Stimulated activated naive CD8-positive, alpha-beta T cell treated with anti-CD3 and anti-CD28 coated beads, Interleukin-15, Interleukin-2, amounts not matched to agents 100 ng/mL and 50 ng/mL, for 24 hours (primary cell): ENCODE results near the gene TENM4.

Source experiments
- H3K27ac Mint-ChIP-seq: one replicate; pipeline ENCODE4 v1.8.0; 2021; ENCODE audit warnings: mild to moderate bottlenecking, mixed read lengths
- H3K27me3 Mint-ChIP-seq: one replicate; pipeline ENCODE4 v1.8.0; 2021; ENCODE audit warnings: mixed read lengths
- H3K36me3 Mint-ChIP-seq: one replicate; pipeline ENCODE4 v1.8.0; 2021; ENCODE audit warnings: low read depth, mixed read lengths
- H3K4me1 Mint-ChIP-seq: one replicate; pipeline ENCODE4 v1.8.0; 2021; ENCODE audit warnings: low read depth, mixed read lengths
- H3K4me3 Mint-ChIP-seq: one replicate; pipeline ENCODE4 v1.8.0; 2021; ENCODE audit warnings: mild to moderate bottlenecking, mixed read lengths
- H3K9me3 Mint-ChIP-seq: one replicate; pipeline ENCODE4 v1.8.0; 2021; ENCODE audit warnings: mixed read lengths

The TENM4 gene

DNA sequence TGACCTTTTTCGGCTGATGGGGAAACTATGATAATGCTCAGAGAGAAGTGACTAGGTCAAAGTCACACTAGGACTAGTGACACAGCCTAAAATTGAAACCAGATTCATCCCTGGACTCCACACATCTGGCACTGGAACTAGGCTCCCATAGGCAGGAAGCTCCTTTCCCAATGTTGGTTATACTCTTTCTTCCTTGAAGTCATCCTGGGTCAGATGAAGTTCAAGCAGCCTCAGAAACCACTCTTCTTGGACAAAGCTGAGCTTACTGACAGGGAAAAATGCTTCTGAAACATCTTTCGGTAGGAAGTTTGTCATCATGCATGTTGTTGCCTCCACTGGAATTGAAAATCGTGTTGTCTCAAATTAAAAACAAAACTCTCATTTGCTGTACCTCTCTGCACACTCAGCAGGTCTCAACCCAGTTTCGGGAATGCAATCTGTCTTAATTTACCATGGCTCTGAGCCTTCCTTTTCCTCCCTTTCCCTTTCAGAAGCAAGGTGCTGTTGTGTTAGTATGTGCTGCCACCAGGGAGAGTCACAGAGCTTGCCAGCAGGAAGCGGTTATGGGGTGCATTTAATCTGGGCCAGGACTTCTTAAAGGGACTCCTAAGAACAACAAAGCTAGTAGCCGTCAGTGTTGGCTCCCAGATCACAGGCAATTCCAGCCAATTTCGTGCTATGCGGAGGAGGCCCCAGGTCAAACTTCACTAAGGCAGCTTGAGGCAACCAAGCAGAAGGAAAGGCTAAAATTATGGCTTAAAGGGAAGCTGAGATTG is 384.8 kb downstream of the TENM4 start:
- Mint-ChIP-seq H3K4me1 (no peaks in the 10 kb centered on the region), H3K36me3 (no peaks in the 10 kb centered on the region), H3K4me3 (no peak overlapping the region), H3K9me3 (no peaks in the 10 kb centered on the region), H3K27me3 (peaks cover 11% of the 10 kb centered on the region), H3K27ac (no peak overlapping the region)

DNA sequence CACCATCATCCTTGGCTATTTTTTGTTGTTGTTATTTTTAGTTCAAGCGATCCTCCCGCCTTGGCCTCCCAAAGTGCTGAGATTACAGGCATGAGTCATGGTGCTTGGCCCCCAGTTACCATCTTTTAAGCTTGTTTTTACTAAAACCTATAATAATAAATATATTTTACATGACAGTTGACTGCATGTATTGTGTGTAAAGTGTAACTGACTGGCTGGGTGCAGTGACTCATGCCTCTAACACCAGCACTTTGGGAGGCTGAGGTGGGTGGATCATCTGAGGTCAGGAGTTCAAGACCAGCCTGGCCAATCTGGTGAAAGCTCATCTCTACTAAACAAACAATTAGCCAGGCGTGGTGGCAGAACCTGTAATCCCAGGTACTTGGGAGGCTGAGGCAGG is 386.2 kb downstream of the TENM4 start:
- Mint-ChIP-seq H3K27me3 (peaks cover 11% of the 10 kb centered on the region), H3K36me3 (no peaks in the 10 kb centered on the region), H3K9me3 (no peaks in the 10 kb centered on the region), H3K4me1 (no peaks in the 10 kb centered on the region), H3K27ac (no peak overlapping the region), H3K4me3 (no peak overlapping the region)

DNA sequence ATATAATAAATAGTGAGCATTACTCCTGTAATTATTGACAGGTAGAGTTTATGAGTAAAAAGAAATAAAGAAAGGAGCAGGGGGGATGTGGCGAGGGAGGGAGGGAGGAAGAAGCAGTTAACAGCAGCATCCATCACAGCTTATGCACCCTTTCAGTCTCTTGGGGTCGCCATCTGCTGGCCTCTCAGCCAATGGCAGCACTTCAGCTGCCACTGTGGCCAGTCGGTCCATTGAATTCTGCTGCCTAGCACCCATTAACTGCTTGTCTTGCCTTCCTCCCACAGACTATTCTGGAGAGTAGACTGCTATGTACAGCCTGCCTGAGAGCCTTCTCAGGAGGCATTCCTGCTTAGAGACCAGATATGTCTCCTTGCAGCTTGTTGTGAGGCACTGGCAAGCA is 388.3 kb downstream of the TENM4 start:
- Mint-ChIP-seq H3K9me3 (no peaks in the 10 kb centered on the region), H3K27ac (no peak overlapping the region), H3K27me3 (peaks cover 8% of the 10 kb centered on the region), H3K4me3 (no peak overlapping the region), H3K36me3 (no peaks in the 10 kb centered on the region), H3K4me1 (no peaks in the 10 kb centered on the region)

DNA sequence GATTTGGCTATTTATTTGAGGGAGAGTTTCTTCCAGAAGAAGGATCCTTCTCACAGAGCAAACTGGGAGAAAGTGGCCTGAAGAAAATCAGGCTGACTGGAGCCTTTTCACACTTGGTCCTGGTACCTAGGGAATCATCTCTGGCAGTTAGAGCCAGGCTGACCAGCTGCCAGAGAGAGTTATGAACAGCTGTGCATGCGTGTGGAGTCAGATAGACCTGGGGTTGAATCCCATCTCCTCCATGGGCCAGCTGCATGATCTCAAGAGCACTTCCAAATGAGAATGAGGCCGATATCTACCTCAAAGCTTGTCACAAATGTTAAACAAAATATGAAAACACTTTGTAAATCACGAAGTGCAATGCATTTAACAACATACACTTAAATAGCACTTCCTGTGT is 390.0 kb downstream of the TENM4 start:
- peaks cover 8% of the 10 kb centered on the region for H3K27me3 Mint-ChIP-seq
- no peak overlapping the region for H3K27ac Mint-ChIP-seq
- no peaks in the 10 kb centered on the region for H3K36me3 Mint-ChIP-seq
- H3K9me3 Mint-ChIP-seq, result no peaks in the 10 kb centered on the region
- H3K4me3 Mint-ChIP-seq, result no peak overlapping the region
- no peaks in the 10 kb centered on the region for H3K4me1 Mint-ChIP-seq

DNA sequence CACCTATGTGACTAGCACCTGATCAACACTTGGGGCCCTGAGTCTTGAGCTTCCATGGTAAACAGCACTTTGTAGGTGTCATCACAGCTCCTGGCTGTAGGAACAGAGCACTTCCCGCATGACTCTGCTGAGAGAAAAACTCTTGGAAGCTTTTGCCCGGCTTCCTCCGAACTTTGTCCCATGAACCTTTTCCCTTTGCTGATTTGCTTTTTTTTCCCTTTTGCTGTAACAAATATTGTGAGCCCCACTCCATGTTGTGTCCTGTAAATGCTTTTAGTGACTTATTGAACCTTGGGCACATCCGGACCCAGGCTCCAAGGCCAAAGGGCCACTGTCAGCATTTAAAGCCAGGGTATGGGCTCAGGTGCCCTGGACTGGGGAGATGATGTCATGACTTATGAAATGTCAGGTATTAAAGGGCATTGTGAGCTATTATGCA is 391.1 kb downstream of the TENM4 start:
- H3K4me3 Mint-ChIP-seq, result no peak overlapping the region
- no peaks in the 10 kb centered on the region for H3K9me3 Mint-ChIP-seq
- H3K4me1 Mint-ChIP-seq, result no peaks in the 10 kb centered on the region
- no peak overlapping the region for H3K27ac Mint-ChIP-seq
- peaks cover 8% of the 10 kb centered on the region for H3K27me3 Mint-ChIP-seq
- no peaks in the 10 kb centered on the region for H3K36me3 Mint-ChIP-seq

DNA sequence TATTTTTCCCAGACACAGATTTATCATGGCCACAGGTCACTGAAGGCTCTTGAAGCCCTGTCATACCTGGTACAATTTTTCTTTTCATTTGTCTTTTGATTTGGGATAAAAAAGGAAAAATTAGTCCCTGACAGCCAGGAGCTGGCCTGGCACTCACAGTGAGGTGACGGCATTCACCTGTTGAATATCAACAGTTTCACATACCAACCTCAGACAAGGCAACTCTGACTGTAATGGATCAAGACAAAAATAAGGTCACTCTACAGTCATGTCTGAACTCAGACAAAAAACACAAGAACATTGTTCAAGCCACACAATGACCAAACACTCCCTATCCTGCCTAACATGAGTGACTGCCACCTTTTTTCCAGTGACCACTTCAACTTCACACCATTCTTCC is 392.9 kb downstream of the TENM4 start:
- no peaks in the 10 kb centered on the region for H3K4me1 Mint-ChIP-seq
- H3K27ac Mint-ChIP-seq, result no peak overlapping the region
- no peaks in the 10 kb centered on the region for H3K36me3 Mint-ChIP-seq
- H3K9me3 Mint-ChIP-seq, result no peaks in the 10 kb centered on the region
- H3K27me3 Mint-ChIP-seq, result peaks cover 4% of the 10 kb centered on the region
- no peak overlapping the region for H3K4me3 Mint-ChIP-seq

DNA sequence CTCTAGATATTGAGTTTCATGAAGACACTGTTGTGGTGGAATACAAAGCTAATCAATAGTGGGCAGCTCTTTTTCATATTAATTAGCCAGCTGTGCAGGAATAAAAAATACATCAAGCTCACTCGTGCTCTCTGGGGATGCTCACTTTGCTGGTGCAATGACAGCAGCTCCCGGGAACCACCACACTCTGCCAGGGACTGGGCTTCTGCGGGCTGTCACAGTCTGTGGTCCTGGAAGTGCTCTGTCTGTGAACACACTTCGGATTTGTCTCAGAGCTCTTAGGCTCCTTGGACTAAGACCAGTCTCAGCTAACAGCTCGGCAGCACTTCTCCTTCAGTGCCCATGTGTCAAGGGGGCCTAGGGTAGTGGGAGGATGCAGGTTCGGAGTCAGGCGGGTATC is 393.5 kb downstream of the TENM4 start:
- H3K27ac Mint-ChIP-seq, result no peak overlapping the region
- H3K36me3 Mint-ChIP-seq, result no peaks in the 10 kb centered on the region
- no peaks in the 10 kb centered on the region for H3K9me3 Mint-ChIP-seq
- peaks cover 4% of the 10 kb centered on the region for H3K27me3 Mint-ChIP-seq
- no peaks in the 10 kb centered on the region for H3K4me1 Mint-ChIP-seq
- no peak overlapping the region for H3K4me3 Mint-ChIP-seq

DNA sequence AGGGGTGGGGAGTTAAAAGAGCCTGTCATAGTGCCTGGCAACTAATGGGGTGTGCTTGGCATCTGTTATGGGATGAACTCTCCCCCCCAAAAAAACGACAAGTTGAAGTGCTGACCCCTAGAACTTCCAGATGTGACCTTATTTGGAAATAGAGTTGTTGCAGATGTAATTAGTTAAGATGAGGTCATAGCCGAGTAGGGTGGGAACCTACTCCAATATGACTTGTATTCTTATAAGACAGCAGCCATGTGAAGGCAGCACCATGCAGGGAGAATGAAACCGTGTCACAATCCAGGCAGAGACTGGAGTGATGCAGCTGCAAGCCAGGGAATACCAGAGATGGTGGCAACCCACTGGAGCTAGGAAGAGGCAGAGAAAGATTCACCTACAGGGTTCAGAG is 394.5 kb downstream of the TENM4 start:
- no peaks in the 10 kb centered on the region for H3K9me3 Mint-ChIP-seq
- no peaks in the 10 kb centered on the region for H3K36me3 Mint-ChIP-seq
- H3K27me3 Mint-ChIP-seq, result no peaks in the 10 kb centered on the region
- no peak overlapping the region for H3K4me3 Mint-ChIP-seq
- no peaks in the 10 kb centered on the region for H3K4me1 Mint-ChIP-seq
- no peak overlapping the region for H3K27ac Mint-ChIP-seq

DNA sequence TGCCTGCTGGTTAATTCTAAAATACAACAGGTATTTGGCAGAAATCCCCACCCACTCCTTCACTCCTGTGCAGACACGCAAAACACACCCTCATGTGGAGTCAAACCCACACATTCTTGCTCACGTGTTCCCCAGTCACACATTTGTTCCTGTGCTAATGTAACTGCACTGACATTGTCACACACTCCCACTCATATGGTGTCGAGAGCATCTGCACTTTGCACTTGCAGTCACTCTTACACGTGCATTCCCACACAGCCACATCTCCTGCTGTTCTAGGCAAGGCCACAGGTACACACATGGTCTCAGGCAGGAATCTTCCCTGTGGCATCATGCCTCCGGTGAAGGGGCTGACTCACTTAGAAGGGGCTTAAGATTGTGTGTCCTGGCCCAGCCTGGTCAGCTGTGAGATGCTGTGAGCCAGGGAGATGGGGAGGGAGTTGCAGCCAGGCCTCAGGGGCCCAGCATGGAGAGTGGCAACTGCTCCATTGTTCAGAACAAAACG is 395.0 kb downstream of the TENM4 start:
- Mint-ChIP-seq H3K27ac (no peak overlapping the region), H3K4me1 (no peaks in the 10 kb centered on the region), H3K36me3 (no peaks in the 10 kb centered on the region), H3K4me3 (no peak overlapping the region), H3K9me3 (no peaks in the 10 kb centered on the region), H3K27me3 (no peaks in the 10 kb centered on the region)

DNA sequence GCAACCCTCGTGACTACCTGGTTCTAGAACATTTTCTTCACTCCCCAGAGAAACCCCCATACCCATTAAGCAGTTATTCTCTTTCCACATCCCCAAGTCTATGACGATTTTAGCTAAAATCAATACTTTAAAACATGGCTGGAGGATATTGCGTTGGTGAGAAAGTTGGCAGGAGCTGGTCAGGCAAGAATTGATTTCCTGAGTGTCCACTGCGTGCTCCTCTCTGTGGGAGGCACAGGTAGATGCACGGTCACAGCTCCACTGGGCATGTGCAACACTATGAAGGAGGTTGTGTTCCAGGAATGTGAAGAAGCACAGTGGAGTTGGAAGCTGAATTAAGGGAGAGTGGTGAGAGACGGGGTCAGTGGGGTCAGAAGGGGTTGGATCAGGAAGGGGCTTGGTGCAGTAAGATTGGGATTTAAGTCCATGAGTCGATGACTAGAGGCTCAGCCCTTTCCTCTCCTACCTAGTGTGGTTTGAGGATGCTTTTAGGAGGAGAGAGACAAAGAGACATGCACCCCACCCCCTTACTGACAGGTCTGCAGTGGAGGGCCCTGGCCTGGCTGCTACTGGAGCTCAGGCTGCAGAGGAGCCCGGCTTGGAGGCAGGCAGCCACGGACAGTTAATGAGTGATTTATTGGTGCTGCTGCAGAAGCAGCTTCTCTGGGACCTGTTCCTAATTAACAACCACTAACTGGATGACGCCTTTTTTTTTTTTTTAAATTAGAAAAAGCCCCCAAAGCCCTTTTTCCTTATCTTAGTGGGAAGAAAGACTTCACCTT is 395.6 kb downstream of the TENM4 start:
- no peaks in the 10 kb centered on the region for H3K27me3 Mint-ChIP-seq
- no peaks in the 10 kb centered on the region for H3K9me3 Mint-ChIP-seq
- H3K4me3 Mint-ChIP-seq, result no peak overlapping the region
- H3K36me3 Mint-ChIP-seq, result no peaks in the 10 kb centered on the region
- H3K27ac Mint-ChIP-seq, result no peak overlapping the region
- no peaks in the 10 kb centered on the region for H3K4me1 Mint-ChIP-seq

DNA sequence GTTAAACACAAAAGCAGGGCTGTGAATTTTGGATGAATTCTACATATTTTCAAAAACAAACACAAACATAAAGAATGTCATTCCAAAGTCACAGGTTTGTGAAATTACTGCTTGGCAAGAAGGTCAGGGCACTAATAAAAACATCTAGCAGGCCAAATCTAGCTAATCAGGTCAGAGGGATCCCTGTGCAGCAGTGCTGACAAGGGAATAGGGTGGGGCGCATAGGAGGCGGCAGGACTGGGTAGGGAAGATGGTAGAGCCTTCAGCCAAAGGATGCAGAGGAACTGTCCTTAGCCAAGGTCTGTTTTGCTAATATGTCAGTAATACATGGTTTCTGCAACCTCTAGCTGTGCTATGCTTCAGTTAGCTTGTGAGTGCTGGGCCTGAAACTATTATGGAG is 396.6 kb downstream of the TENM4 start:
- no peak overlapping the region for H3K27ac Mint-ChIP-seq
- no peaks in the 10 kb centered on the region for H3K36me3 Mint-ChIP-seq
- no peaks in the 10 kb centered on the region for H3K4me1 Mint-ChIP-seq
- no peaks in the 10 kb centered on the region for H3K27me3 Mint-ChIP-seq
- H3K9me3 Mint-ChIP-seq, result no peaks in the 10 kb centered on the region
- H3K4me3 Mint-ChIP-seq, result no peak overlapping the region

DNA sequence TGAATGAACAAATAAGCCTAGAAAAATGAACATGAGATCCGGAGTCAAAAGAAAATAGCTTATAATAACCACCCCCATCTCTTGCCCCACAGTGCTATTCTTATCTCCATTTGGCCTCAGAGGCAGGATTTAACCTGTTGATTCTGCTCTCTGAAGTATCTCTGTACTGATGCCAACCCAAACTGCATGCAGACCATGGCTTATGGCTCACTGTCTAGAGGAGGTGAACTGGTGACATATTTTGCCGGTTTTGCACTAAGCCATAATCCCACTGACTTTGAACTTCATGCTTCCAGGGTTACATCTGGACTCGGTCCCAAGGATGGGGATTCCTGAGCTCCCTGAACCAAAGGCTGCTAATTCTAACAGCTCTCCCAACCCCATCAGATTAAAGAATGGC is 397.1 kb downstream of the TENM4 start:
- Mint-ChIP-seq H3K9me3 (no peaks in the 10 kb centered on the region), H3K27ac (no peak overlapping the region), H3K27me3 (no peaks in the 10 kb centered on the region)

DNA sequence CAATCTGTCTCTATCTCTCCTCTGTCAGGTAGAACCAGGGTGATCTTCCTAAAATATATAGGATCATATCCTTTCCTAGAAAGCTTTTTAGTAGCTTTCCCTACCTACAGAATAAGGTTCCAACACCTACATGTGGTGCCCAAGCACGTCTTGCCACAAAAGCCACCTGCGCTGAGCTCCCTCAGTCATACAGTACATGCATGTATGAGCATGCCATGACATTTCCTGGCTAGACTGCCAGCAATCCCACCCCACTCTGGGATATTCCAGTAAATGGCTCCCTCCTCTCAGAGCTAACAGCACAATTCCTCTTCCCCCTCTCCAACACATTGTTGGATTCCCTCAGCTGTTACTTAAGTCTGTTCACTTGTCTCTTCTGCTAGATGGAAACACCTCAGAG is 398.0 kb downstream of the TENM4 start:
- Mint-ChIP-seq H3K36me3 (no peaks in the 10 kb centered on the region), H3K27me3 (peaks cover 8% of the 10 kb centered on the region), H3K27ac (no peak overlapping the region), H3K9me3 (no peaks in the 10 kb centered on the region), H3K4me1 (no peaks in the 10 kb centered on the region), H3K4me3 (no peak overlapping the region)

More for the DNA sequence above, 397.1 kb downstream of the TENM4 start:
- no peaks in the 10 kb centered on the region for H3K36me3 Mint-ChIP-seq
- no peak overlapping the region for H3K4me3 Mint-ChIP-seq
- no peaks in the 10 kb centered on the region for H3K4me1 Mint-ChIP-seq

DNA sequence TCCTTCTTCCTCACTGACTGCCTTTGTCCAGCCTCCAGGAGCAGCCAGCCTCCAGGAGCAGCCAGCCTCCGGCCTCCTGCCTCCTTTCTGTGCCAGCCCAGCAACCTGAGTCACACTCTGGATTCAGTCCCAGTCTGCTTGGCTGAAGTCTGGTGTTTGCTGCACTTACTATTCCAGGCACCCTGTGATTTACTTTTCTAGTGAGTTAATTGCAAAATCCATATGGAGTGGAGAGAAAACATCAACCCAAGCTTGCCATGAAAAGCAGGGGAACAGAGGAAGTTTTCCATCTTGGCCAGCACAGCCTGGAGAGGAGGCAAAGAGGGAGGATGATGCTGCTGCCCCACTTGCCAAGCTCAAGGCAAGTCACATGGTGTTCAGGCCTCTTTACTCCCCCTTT is 400.5 kb downstream of the TENM4 start:
- no peaks in the 10 kb centered on the region for H3K36me3 Mint-ChIP-seq
- H3K9me3 Mint-ChIP-seq, result no peaks in the 10 kb centered on the region
- H3K4me3 Mint-ChIP-seq, result no peak overlapping the region
- H3K4me1 Mint-ChIP-seq, result no peaks in the 10 kb centered on the region
- H3K27me3 Mint-ChIP-seq, result peaks cover 19% of the 10 kb centered on the region
- H3K27ac Mint-ChIP-seq, result no peak overlapping the region

DNA sequence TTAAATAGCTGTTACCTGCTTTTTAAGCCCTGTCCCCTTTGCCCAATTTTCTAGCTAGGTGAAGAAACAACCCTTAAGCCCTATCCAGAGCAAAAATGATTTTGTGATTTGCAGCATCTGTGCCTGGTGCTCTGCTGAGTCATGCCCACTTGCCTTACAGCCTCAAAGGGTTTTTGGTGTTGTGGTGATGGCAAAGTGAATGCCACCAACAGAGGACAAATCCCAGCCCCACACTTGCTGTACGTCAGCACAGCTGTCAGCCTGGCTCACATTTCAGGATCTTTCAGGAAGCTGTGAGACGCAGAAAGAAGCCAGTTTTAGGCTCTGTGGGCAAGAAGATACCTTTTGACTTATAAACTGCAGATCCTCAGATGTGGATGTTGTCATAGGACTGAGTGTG is 401.7 kb downstream of the TENM4 start:
- no peaks in the 10 kb centered on the region for H3K4me1 Mint-ChIP-seq
- no peak overlapping the region for H3K4me3 Mint-ChIP-seq

More for the DNA sequence above, 401.7 kb downstream of the TENM4 start:
- Mint-ChIP-seq H3K36me3 (no peaks in the 10 kb centered on the region), H3K27ac (no peak overlapping the region), H3K9me3 (no peaks in the 10 kb centered on the region), H3K27me3 (peaks cover 19% of the 10 kb centered on the region)
